Stomach (tissue), 4 donors: ENCODE results near the gene ZNF423.

Source experiments
- EP300 ChIP-seq: sonication (generic); formaldehyde crosslinking; IDR thresholded peaks from one replicate; pipeline ENCODE4 v1.6.1; 2017; ENCODE audit warnings: antibody characterized with exemption
- POLR2A ChIP-seq, 4 donors: fragments of 450-650 bp; IDR thresholded peaks; one replicate each; pipeline ENCODE4 v1.6.1; 2016; ENCODE audit warnings: antibody characterized with exemption in 4 of 4, control low read depth in 2 of 4, mild to moderate bottlenecking in 1 of 4, moderate library complexity in 1 of 4
- POLR2AphosphoS5 ChIP-seq, 3 donors: sonication (generic); formaldehyde crosslinking; IDR thresholded peaks; one replicate each; pipeline ENCODE4 v1.6.1; 2016; ENCODE audit warnings: antibody characterized with exemption in 3 of 3
- TF ChIP-seq, protein P1 (sequence below), 7 experiments: fragments of 450-650 bp in 4 of 7; fragments of 200-600 bp in 3 of 7; sonication (generic) in 3 of 7; IDR thresholded peaks; one replicate each; pipeline ENCODE4 v1.5.1; 2016 to 2019; ENCODE audit warnings: antibody characterized with exemption in 7 of 7, control low read depth in 2 of 7, mild to moderate bottlenecking in 1 of 7

GRCh38 chr16:49574826-49575225 lies 281.1 kb downstream of the ZNF423 start:
- TF ChIP-seq, protein P1, sequence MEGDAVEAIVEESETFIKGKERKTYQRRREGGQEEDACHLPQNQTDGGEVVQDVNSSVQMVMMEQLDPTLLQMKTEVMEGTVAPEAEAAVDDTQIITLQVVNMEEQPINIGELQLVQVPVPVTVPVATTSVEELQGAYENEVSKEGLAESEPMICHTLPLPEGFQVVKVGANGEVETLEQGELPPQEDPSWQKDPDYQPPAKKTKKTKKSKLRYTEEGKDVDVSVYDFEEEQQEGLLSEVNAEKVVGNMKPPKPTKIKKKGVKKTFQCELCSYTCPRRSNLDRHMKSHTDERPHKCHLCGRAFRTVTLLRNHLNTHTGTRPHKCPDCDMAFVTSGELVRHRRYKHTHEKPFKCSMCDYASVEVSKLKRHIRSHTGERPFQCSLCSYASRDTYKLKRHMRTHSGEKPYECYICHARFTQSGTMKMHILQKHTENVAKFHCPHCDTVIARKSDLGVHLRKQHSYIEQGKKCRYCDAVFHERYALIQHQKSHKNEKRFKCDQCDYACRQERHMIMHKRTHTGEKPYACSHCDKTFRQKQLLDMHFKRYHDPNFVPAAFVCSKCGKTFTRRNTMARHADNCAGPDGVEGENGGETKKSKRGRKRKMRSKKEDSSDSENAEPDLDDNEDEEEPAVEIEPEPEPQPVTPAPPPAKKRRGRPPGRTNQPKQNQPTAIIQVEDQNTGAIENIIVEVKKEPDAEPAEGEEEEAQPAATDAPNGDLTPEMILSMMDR (IDR thresholded peaks at IDR 0.05) = no peak
- TF ChIP-seq EP300 (no peak), POLR2A (IDR thresholded peaks at IDR 0.05) (no peak), POLR2AphosphoS5 (IDR thresholded peaks at IDR 0.05) (no peak)
